Esophagus squamous epithelium (tissue), 4 donors: ENCODE results near the gene SETBP1.

Source experiments
- CTCF ChIP-seq, 6 experiments: fragments of 450-650 bp in 4 of 6; fragments of 200-600 bp in 2 of 6; sonication (generic) in 2 of 6; IDR thresholded peaks; one replicate each; pipeline ENCODE4 v1.5.1; 2016 to 2019; ENCODE audit warnings: antibody characterized with exemption in 6 of 6, mild to moderate bottlenecking in 4 of 6, moderate library complexity in 4 of 6
- POLR2A ChIP-seq, 4 donors: fragments of 450-650 bp; IDR thresholded peaks; one replicate each; pipeline ENCODE4 v1.6.1; 2017; ENCODE audit warnings: antibody characterized with exemption in 4 of 4, mild to moderate bottlenecking in 4 of 4, moderate library complexity in 3 of 4

GRCh38 chr18:44857081-44857480 lies 176.4 kb downstream of the SETBP1 start:
- TF ChIP-seq CTCF (IDR thresholded peaks at IDR 0.05) (no peak), POLR2A (IDR thresholded peaks at IDR 0.05) (no peak)
